ENCODE data around the gene RAB7A. TPM values are rescaled to one million over a fixed set of nuclear protein-coding genes. Genes with fewer than 3 reads are reported as not detected.

Gene RAB7A
- total RNA-seq, 1 experiment from 2014 or later: 284 TPM

DNA sequence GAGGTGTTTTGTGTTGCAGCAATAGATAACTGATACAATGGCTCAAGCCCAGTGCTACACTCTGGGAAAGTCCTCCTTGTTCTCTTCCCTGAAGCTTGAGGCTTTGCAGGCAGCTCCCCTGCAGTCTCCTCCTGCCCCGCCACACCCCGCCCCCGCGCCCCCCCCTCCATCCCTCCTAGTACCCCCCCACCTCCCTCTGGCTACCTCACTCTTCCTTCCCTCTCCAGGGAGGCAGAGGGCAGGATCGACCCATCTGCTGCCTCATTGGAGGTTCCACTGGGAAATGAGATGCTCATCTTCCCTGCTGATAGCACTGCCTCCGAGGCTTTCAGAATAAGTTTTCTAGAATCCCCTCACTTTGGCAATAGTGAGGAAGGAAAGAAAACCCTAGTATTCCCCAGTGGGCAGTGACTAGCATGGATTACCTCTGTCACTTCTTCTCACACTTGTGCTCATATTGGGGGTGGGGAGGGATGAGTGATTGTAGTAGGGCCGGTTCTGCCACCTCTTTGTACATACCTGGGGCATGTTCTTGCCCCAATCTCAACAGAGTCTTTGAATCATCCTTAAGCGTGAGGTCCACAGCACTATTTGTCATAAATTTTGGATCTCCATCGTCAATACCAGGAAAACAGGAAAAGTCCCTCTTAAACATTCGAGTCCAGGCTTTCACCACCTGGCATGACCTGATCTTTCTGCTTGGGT lies 16.3 kb upstream of the RAB7A start:
- Histone ChIP-seq H3K9me3 (no peaks in the 10 kb centered on the region), H3K27me3 (replicated peaks; ENCODE audit: control insufficient read depth, insufficient read depth, low read length) (no peaks in the 10 kb centered on the region), H3K36me3 (ENCODE audit: control insufficient read depth, insufficient read depth, low read length) (no peaks in the 10 kb centered on the region), H3K4me3 (ENCODE audit: low read depth, low read length) (no peak overlapping the region), H3K4me1 (peaks cover 10% of the 10 kb centered on the region)
- intact Hi-C loops (cut with micrococcal nuclease; ENCODE audit: unreplicated experiment): no loop called here
- no TSS peak for BruUV-seq (replicated peaks)
- H3K4me1 Mint-ChIP-seq (ENCODE audit: low read depth, unreplicated experiment): peaks cover 17% of the 10 kb centered on the region
- peak; percentile 55 to 56 for DNase-seq
- H3K27ac Mint-ChIP-seq (ENCODE audit: unreplicated experiment): no peak overlapping the region
- H3K36me3 Mint-ChIP-seq (ENCODE audit: insufficient read depth, unreplicated experiment): no peaks in the 10 kb centered on the region
- no peaks in the 10 kb centered on the region for H3K9me3 Mint-ChIP-seq (ENCODE audit: unreplicated experiment)
- H3K4me3 Mint-ChIP-seq (ENCODE audit: unreplicated experiment): no peak overlapping the region
- TF ChIP-seq, protein P1, sequence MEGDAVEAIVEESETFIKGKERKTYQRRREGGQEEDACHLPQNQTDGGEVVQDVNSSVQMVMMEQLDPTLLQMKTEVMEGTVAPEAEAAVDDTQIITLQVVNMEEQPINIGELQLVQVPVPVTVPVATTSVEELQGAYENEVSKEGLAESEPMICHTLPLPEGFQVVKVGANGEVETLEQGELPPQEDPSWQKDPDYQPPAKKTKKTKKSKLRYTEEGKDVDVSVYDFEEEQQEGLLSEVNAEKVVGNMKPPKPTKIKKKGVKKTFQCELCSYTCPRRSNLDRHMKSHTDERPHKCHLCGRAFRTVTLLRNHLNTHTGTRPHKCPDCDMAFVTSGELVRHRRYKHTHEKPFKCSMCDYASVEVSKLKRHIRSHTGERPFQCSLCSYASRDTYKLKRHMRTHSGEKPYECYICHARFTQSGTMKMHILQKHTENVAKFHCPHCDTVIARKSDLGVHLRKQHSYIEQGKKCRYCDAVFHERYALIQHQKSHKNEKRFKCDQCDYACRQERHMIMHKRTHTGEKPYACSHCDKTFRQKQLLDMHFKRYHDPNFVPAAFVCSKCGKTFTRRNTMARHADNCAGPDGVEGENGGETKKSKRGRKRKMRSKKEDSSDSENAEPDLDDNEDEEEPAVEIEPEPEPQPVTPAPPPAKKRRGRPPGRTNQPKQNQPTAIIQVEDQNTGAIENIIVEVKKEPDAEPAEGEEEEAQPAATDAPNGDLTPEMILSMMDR (IDR thresholded peaks at IDR 0.05; ENCODE audit: insufficient read depth in 1 of 2, low read depth in 1 of 2, low read length in 1 of 2, severe bottlenecking in 1 of 2, unreplicated experiment in 1 of 2): no peak
- no peaks in the 10 kb centered on the region for H3K27me3 Mint-ChIP-seq (ENCODE audit: insufficient read depth, unreplicated experiment)
- ChIA-PET POLR2A (no interaction called here), CTCF (no interaction called here)

DNA sequence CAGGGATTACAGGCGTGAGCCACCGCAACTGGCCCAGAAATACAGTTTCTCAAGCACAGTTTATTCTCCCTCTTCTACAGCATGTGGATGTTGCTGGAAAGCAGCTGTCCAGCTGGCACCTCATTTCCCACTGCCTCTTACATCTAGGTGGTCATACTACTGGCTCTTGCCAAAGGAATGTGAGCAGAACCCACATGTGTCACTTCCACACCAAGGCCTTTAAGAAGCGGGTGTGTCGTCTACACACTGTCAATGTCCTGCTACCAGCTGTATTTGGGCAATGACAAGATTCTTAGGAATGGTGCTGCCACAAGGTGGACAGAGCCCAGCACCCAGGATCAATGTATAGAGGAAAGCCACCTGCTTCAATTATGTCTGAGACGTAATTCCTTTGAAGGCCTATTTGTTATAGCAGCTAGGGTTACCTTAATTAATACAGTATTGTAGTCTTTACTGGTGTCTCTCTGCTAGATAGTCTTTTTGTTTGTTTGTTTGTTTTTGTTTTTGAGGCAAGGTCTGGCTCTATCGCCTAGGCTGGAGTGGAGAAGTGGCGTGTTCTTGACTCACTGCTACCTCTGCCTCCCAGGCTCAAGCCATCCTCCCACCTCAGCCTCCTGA lies 15.1 kb upstream of the RAB7A start:
- H3K27me3 ChIP-seq (replicated peaks; ENCODE audit: control insufficient read depth, insufficient read depth, low read length): no peaks in the 10 kb centered on the region
- no peak overlapping the region for H3K4me3 Mint-ChIP-seq (ENCODE audit: unreplicated experiment)
- no peaks in the 10 kb centered on the region for H3K9me3 Mint-ChIP-seq (ENCODE audit: unreplicated experiment)
- peaks cover 17% of the 10 kb centered on the region for H3K4me1 Mint-ChIP-seq (ENCODE audit: low read depth, unreplicated experiment)
- H3K4me1 ChIP-seq: peaks cover 10% of the 10 kb centered on the region
- H3K27me3 Mint-ChIP-seq (ENCODE audit: insufficient read depth, unreplicated experiment): no peaks in the 10 kb centered on the region
- DNase-seq: no peak
- H3K36me3 ChIP-seq (ENCODE audit: control insufficient read depth, insufficient read depth, low read length): no peaks in the 10 kb centered on the region
- TF ChIP-seq, protein P1 (IDR thresholded peaks at IDR 0.05; ENCODE audit: insufficient read depth in 1 of 2, low read depth in 1 of 2, low read length in 1 of 2, severe bottlenecking in 1 of 2, unreplicated experiment in 1 of 2): no peak
- ChIA-PET POLR2A (no interaction called here), CTCF (no interaction called here)
- intact Hi-C loops (cut with micrococcal nuclease; ENCODE audit: unreplicated experiment): no loop called here
- no peak overlapping the region for H3K4me3 ChIP-seq (ENCODE audit: low read depth, low read length)
- no peak overlapping the region for H3K27ac Mint-ChIP-seq (ENCODE audit: unreplicated experiment)
- BruUV-seq (replicated peaks): no TSS peak
- no peaks in the 10 kb centered on the region for H3K9me3 ChIP-seq
- no peaks in the 10 kb centered on the region for H3K36me3 Mint-ChIP-seq (ENCODE audit: insufficient read depth, unreplicated experiment)

DNA sequence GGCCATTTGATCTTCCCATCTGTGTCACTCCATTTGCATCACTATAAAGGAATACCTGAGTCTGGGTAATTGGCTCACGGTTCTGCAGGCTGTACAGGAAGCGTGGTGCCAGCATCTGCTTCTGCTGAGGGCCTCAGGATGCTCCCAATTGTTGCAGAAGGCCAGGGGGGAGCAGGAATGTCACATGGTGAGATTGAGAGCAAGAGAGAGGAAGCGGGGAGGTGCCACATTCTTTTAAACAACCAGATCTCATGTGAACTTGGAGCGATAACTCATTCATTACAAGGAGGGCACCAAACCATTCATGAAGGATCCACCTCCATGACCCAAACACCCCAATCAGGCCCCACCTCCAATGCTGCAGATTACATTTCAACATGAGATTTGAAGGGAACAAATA lies 13.1 kb upstream of the RAB7A start:
- Histone ChIP-seq H3K9me3 (no peaks in the 10 kb centered on the region), H3K4me1 (peaks cover 10% of the 10 kb centered on the region), H3K4me3 (ENCODE audit: low read depth, low read length) (no peak overlapping the region), H3K27me3 (replicated peaks; ENCODE audit: control insufficient read depth, insufficient read depth, low read length) (no peaks in the 10 kb centered on the region), H3K36me3 (ENCODE audit: control insufficient read depth, insufficient read depth, low read length) (no peaks in the 10 kb centered on the region)
- Mint-ChIP-seq H3K4me1 (ENCODE audit: low read depth, unreplicated experiment) (peaks cover 17% of the 10 kb centered on the region), H3K27me3 (ENCODE audit: insufficient read depth, unreplicated experiment) (no peaks in the 10 kb centered on the region), H3K4me3 (ENCODE audit: unreplicated experiment) (no peak overlapping the region), H3K9me3 (ENCODE audit: unreplicated experiment) (no peaks in the 10 kb centered on the region), H3K36me3 (ENCODE audit: insufficient read depth, unreplicated experiment) (no peaks in the 10 kb centered on the region), H3K27ac (ENCODE audit: unreplicated experiment) (no peak overlapping the region)
- DNase-seq: no peak
- intact Hi-C loops (cut with micrococcal nuclease; ENCODE audit: unreplicated experiment): no loop called here
- TF ChIP-seq, protein P1 (IDR thresholded peaks at IDR 0.05; ENCODE audit: insufficient read depth in 1 of 2, low read depth in 1 of 2, low read length in 1 of 2, severe bottlenecking in 1 of 2, unreplicated experiment in 1 of 2): no peak
- CTCF ChIA-PET: no interaction called here
- no TSS peak for BruUV-seq (replicated peaks)
- POLR2A ChIA-PET: no interaction called here

Measured in Caco-2 (cell line).